NB4 (cell line): ENCODE results near the gene CDH7.

Experiments
- MAX ChIP-seq: IDR thresholded peaks from 2 replicates; pipeline ENCODE4 v1.6.1; 2011; ENCODE audit warnings: low read depth, low read length
- MYC ChIP-seq: IDR thresholded peaks from 2 replicates; pipeline ENCODE4 v1.6.1; 2011; ENCODE audit warnings: low read depth, low read length
- POLR2A ChIP-seq: IDR thresholded peaks from 2 replicates; pipeline ENCODE4 v1.6.1; 2011; ENCODE audit warnings: mild to moderate bottlenecking; ENCODE audit not compliant: insufficient read length; ENCODE audit errors: extremely low read depth
- TF ChIP-seq, protein P1 (sequence below): IDR thresholded peaks from one replicate; pipeline ENCODE4 v1.5.1; 2012; ENCODE audit warnings: low read depth, low read length

DNA sequence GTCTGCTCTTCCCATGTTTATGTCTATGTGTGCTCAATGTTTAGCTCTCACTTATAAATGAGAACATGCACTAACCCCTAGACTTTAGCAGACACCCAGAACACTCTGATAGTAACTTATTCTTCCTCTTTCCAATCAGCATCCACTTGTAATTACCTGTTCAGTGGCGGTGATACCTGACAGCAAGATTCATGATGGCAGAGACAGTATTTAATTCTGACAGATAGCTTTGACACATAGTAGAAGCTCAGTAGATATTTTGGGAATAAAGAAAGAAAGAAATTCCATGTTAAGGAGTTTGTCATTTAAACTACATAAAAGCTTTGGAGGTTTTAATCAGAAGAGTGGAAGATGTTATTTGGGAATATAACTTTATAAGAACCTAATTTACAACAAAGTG lies 171.3 kb downstream of the CDH7 start:
- TF ChIP-seq, protein P1, sequence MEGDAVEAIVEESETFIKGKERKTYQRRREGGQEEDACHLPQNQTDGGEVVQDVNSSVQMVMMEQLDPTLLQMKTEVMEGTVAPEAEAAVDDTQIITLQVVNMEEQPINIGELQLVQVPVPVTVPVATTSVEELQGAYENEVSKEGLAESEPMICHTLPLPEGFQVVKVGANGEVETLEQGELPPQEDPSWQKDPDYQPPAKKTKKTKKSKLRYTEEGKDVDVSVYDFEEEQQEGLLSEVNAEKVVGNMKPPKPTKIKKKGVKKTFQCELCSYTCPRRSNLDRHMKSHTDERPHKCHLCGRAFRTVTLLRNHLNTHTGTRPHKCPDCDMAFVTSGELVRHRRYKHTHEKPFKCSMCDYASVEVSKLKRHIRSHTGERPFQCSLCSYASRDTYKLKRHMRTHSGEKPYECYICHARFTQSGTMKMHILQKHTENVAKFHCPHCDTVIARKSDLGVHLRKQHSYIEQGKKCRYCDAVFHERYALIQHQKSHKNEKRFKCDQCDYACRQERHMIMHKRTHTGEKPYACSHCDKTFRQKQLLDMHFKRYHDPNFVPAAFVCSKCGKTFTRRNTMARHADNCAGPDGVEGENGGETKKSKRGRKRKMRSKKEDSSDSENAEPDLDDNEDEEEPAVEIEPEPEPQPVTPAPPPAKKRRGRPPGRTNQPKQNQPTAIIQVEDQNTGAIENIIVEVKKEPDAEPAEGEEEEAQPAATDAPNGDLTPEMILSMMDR: no peak
- TF ChIP-seq MYC (no peak), POLR2A (no peak), MAX (no peak)
